Medulla oblongata (tissue), 1 donor: ENCODE results near the gene CGNL1.

Experiments used
- DNase-seq: peaks from one replicate; pipeline ENCODE4 v3.0.0-alpha.2; 2015; ENCODE audit errors: extremely low spot score

Gene CGNL1

GRCh38 chr15:57421551-57421950 lies 45.2 kb downstream of the CGNL1 start:
- no peak for DNase-seq

DNA sequence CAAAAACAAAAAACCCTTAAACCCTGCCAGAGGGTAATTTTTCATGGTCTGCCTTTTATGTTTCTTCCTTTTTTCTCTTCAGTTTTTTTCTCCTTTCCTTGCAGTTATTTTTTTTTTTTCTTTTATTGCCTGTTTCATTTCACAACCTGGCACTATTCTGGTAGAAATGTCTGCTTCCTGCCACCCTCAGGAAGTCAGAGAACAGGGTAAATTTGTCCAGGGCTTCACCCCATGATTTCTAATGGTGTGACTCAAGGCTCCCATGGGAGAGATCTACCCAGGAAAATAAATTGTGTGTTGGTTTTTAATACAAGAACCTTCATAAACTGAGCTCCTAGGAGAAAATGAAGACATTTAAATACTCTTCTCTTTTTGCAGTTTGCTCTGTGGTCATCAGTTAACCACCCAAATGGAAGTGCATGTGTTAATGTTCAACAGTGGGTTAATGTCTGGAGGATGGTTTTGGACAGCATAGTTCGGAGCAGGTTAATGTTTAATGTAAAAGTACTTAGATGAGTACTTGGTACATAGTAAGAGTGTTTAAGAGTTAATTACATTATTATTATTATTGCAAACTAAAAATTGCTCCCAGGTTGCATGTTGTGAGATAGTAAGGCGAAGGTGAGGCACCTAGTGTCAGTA lies 45.9 kb downstream of the CGNL1 start:
- DNase-seq: no peak

GRCh38 chr15:57423599-57424140 lies 47.4 kb downstream of the CGNL1 start:
- DNase-seq: no peak

DNA sequence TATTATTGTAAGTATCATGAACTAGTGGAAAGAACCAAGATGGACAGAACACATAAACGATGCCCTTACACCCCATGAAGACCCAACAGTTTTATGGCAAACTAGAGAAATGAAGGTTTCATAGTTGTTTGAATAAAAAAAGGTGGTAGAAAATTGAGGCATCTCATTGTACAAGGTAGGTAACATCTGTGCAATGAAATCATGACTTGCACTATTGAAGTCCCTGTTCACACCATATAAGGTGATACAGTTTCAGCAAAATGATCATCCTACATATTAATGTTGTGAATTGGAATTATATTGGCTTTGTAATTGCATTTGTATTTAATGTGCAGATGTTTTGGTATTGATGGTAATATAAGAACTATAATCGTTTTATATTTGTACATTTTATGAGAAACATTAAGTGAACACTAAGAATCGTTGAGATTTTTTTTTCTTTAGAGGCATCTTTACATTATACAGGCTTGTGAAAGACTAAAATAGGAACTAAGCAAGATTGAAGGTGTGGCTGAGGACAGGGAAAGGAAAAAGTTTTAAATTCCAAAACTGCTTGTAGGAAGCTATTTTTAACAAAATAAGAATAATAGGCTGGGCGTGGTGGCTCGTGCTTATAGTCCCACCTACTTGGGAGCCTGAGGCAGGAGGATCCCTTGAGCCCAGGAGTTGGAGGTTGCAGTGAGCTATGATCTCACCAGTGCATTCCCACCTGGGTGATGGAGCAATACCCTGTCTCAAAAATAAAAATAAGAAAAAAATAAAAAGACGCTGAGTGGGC lies 48.5 kb downstream of the CGNL1 start:
- no peak for DNase-seq

DNA sequence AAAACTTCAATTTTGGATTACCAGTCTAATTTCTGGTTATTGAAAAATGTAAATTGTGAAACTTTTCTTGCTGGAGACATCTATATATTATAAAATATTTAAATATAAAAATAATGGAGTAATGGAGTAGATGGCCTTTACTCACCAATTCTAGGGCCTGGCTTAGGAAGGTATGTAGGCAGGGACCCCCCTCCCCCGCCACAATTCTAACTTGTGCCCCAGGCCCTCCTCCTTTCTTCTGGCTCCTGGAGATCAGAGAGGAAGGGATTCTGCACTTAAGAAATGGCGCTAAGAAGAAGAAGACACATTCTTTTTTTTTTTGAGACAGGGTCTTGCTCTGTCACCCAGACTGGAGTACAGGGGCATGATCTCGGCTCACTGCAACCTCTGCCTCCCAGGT lies 49.5 kb downstream of the CGNL1 start:
- no peak for DNase-seq

DNA sequence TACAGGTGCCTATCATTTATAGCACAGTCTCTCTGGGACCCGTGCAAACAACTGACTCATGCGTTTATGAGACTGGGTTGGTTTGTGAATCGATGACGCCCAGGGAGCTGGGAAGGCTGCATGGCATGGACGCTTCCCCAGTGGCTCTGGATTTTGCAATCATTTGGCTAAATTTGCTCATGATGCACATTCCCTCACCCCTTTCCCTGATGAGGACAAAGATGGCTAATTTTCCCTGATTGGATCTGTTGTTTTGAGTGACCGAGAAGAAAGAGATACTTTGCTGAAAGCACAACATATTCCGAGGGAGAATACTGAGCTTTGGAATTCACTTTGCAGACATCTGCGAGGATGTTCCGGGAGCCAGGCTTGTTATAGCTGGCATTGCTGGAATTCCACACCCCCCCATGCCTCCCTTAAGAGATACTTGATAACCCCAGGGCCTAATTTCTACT lies 51.1 kb downstream of the CGNL1 start:
- DNase-seq: no peak

GRCh38 chr15:57432141-57432741 lies 55.9 kb downstream of the CGNL1 start:
- DNase-seq: peak; percentile 17

DNA sequence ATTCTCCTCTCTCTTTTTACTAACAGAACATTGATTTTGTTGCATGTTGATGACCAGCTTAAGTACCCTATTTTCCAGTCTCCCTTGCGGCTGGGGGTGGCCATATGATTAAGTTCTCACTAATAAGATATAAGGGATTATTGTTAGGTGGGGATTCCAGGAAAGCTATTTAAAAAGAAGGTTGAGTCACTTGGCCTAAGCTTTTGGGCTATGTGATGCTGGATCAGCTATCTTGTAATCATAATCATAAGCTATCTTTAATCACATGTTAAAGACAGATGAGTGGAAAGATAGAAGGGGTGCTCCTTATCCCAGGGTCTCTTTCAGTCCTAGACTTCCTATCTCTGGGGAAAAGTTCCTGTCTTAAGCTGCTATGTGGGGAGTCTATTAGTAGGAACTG lies 59.9 kb downstream of the CGNL1 start:
- DNase-seq: no peak

DNA sequence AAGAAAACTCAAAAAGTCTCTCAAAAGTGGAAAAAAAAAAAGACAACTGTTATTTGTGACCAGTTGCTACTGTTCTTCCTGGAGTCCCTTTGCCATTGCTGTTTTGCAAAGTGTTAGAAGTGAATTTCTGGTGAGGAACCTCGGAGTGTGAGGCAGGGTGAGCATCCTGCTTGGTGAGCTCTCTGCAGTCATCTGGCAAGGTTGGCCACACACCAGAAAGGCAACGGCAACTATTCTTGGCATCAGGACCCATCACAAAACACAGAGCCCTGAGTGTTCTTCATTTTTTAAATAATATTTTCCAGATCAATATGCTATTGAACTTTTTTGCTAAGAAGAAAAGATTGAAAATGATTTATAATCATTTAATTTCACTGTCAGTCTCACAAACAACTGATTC lies 60.7 kb downstream of the CGNL1 start:
- DNase-seq: no peak

DNA sequence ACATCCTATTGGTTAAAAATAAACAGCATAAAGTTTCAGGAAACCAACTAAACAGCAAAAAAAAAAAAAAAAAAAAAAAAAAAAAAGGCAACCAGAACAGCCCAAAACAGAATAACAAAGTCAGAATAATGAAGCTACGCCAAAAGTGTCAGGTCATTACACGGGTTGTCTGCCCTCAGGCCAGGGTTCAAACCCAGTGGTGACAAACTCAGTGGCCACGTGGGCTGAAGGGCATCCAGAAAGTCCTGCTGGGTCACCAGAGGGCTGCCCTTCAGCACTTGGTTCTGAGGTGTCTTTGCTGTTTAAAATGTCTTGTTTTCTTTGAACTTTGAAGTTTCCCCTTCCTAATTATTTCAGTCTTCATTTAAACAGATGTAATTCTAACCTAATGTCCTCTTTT lies 61.3 kb downstream of the CGNL1 start:
- no peak for DNase-seq

DNA sequence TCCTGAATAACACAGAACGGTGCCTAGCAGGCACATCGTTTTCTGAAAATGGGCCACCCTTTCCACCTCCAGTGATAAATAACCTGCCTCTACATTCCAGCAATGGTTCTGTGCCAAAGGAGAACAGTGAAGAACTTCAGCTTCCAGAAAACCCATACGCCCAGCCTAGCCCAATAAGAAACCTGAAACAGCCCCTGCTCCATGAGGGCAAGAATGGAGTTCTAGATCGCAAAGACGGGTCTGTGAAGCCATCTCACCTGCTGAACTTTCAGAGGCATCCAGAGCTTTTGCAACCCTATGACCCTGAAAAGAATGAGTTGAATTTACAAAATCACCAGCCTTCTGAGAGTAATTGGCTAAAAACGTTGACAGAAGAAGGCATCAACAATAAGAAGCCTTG lies 61.9 kb downstream of the CGNL1 start:
- DNase-seq: no peak

DNA sequence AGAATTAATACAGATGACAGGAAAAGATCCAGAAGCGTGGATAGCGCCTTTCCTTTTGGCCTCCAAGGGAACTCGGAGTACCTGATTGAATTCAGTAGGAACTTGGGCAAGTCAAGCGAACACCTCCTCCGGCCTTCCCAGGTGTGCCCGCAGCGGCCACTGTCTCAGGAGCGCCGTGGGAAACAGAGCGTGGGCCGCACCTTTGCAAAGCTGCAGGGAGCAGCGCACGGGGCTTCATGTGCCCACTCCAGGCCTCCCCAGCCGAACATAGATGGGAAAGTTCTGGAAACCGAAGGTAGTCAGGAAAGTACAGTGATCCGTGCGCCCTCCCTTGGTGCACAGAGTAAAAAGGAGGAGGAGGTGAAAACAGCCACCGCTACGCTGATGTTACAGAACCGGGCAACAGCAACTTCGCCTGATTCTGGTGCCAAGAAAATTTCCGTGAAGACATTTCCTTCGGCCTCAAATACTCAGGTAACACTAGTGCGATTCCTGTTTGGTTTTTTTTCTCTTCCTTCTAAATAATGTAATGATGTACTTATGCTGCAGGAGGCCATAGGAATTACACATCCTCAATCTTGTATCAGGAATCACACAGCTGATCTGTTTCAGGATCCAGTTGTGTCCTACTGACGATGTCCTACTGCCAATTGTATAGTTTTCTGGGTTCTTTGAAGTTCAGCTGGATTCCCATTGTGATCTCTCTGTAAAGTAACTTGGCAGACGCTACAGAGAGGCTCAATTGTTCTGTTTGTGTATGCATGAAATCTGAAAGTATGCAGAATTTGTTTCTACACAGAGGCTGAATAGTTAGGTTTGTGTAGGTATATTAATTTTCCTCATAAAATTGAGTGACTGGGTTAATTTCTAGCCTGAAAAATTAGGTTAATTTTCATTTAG lies 63.1 kb downstream of the CGNL1 start:
- DNase-seq: no peak

- peak; percentile 58 for DNase-seq
Measured at GRCh38 chr15:57440167-57440566, 63.9 kb downstream of the CGNL1 start.

GRCh38 chr15:57440799-57441198 lies 64.5 kb downstream of the CGNL1 start:
- peak; percentile 30 for DNase-seq

DNA sequence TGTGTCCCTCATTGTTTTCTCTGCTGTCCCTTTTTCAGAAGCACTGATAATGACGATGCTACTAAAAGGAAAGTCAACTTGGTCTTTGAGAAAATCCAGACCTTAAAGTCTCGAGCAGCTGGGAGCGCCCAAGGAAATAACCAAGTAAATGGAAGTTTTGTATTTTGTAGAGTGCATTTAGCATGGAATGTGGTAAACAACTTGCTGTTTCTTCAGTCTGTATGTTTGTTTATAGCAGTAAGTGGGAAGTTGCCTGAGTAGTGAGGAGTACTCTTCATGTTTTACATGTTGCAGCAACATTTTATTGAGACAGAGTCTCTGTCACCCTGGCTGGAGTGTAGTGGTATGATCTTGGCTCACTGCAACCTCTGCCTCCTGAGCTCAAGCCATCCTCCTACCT lies 66.0 kb downstream of the CGNL1 start:
- no peak for DNase-seq

GRCh38 chr15:57443486-57443885 lies 67.2 kb downstream of the CGNL1 start:
- no peak for DNase-seq

- no peak for DNase-seq
Measured at GRCh38 chr15:57444877-57445513, 68.7 kb downstream of the CGNL1 start.

DNA sequence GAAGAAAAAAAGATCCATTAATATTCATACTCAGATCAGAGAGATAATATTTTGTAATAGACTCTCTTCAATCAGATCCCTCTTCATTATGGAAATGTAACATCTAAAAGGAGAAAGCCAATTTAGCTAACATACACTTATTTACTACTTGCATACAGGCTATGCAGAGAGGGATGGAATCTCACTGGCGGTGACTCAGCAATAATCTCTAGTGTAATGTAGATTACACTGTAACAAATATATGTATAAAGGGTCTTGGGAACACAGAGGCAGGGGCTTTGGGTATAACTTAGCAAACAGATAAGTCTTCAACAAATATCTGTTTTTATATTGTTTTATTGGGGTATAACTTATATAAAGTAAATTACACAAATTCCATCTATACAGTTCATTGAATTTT lies 69.6 kb downstream of the CGNL1 start:
- no peak for DNase-seq

- DNase-seq: no peak
Measured at GRCh38 chr15:57446393-57446792, 70.1 kb downstream of the CGNL1 start.

GRCh38 chr15:57451555-57451954 lies 75.2 kb downstream of the CGNL1 start:
- no peak for DNase-seq

GRCh38 chr15:57452090-57452754 lies 75.9 kb downstream of the CGNL1 start:
- no peak for DNase-seq
